Epidermal melanocyte (primary cell): ENCODE measurements around the gene INCA1.
A peak's percentile ranks its signal among the peaks of the same experiment; 100 is the strongest.

Source experiments
- DNase-seq: peaks from one replicate; pipeline ENCODE4 v3.0.0; 2011; ENCODE audit warnings: low spot score; ENCODE audit not compliant: insufficient read length

The INCA1 gene

GRCh38 chr17:5011928-5012327 is 14.6 kb upstream of the INCA1 start:
- no peak for DNase-seq

- no peak for DNase-seq
Observed at GRCh38 chr17:5003214-5003867, 6.0 kb upstream of the INCA1 start.

- DNase-seq, result no peak
Observed at GRCh38 chr17:5002121-5002788, 4.9 kb upstream of the INCA1 start.

GRCh38 chr17:5000237-5000639 is 2.9 kb upstream of the INCA1 start:
- DNase-seq, result no peak

- no peak for DNase-seq
Observed at GRCh38 chr17:4999430-5000093, 2.2 kb upstream of the INCA1 start.

GRCh38 chr17:4998732-4999429 is 1.6 kb upstream of the INCA1 start:
- DNase-seq, result no peak

- DNase-seq, result no peak
Observed at GRCh38 chr17:4998027-4998731, 857 bp upstream of the INCA1 start.

GRCh38 chr17:4994081-4994595 is 3.2 kb downstream of the INCA1 start:
- DNase-seq, result no peak

- no peak for DNase-seq
Observed at GRCh38 chr17:4987767-4988567, 9.4 kb downstream of the INCA1 start.

GRCh38 chr17:4986951-4987766 is 10.2 kb downstream of the INCA1 start, which contains the start of gene CAMTA2:
Gene CAMTA2 (minus strand): TSS chr17:4987675. CDS start chr17:4986222, 1,453 bp downstream.
- DNase-seq, result peak; percentile 85

GRCh38 chr17:4986403-4986802 is 10.9 kb downstream of the INCA1 start:
- no peak for DNase-seq

- no peak for DNase-seq
Observed at GRCh38 chr17:4982305-4982704, 15.0 kb downstream of the INCA1 start.

- DNase-seq, result peak; percentile 75
Observed at GRCh38 chr17:4980644-4981216, 16.6 kb downstream of the INCA1 start.

GRCh38 chr17:4978726-4979125 is 18.6 kb downstream of the INCA1 start:
- DNase-seq, result no peak

- DNase-seq, result no peak
Observed at GRCh38 chr17:4974115-4974670, 23.1 kb downstream of the INCA1 start.

- DNase-seq, result no peak
Observed at GRCh38 chr17:4973256-4974114, 23.8 kb downstream of the INCA1 start.

- no peak for DNase-seq
Observed at GRCh38 chr17:4972752-4973151, 24.6 kb downstream of the INCA1 start.

- no peak for DNase-seq
Observed at GRCh38 chr17:4972322-4972721, 25.0 kb downstream of the INCA1 start.
